ENCODE measurements around the gene TRIM63.

The TRIM63 gene

GRCh38 chr1:26079178-26079563, 11.7 kb upstream of the TRIM63 start:
- H3K4me3 ChIP-seq (replicated peaks in 1 of 2; ENCODE audit: low read depth in 2 of 2, low read length in 2 of 2): no peak overlapping the region
- TF ChIP-seq CTCF (IDR thresholded peaks at IDR 0.05; ENCODE audit: low read depth, low read length): no peak
- no peak for DNase-seq (ENCODE audit: low read depth in 2 of 2)

GRCh38 chr1:26078286-26079177, 11.1 kb upstream of the TRIM63 start:
- no peak for DNase-seq (ENCODE audit: low read depth in 2 of 2)
- no peak for TF ChIP-seq CTCF (IDR thresholded peaks at IDR 0.05; ENCODE audit: low read depth, low read length)
- no peak overlapping the region for H3K4me3 ChIP-seq (replicated peaks in 1 of 2; ENCODE audit: low read depth in 2 of 2, low read length in 2 of 2)

GRCh38 chr1:26077524-26077923, 10.1 kb upstream of the TRIM63 start:
- no peak for TF ChIP-seq CTCF (IDR thresholded peaks at IDR 0.05; ENCODE audit: low read depth, low read length)
- H3K4me3 ChIP-seq (replicated peaks in 1 of 2; ENCODE audit: low read depth in 2 of 2, low read length in 2 of 2): no peak overlapping the region
- no peak for DNase-seq (ENCODE audit: low read depth in 2 of 2)

- no peak for TF ChIP-seq CTCF (IDR thresholded peaks at IDR 0.05; ENCODE audit: low read depth, low read length)
- DNase-seq (ENCODE audit: low read depth in 2 of 2): no peak
- no peak overlapping the region for H3K4me3 ChIP-seq (replicated peaks in 1 of 2; ENCODE audit: low read depth in 2 of 2, low read length in 2 of 2)
Measured at GRCh38 chr1:26075421-26076144, 8.2 kb upstream of the TRIM63 start.

GRCh38 chr1:26072305-26072704, 4.9 kb upstream of the TRIM63 start:
- DNase-seq (ENCODE audit: low read depth in 2 of 2): no peak
- no peak overlapping the region for H3K4me3 ChIP-seq (replicated peaks in 1 of 2; ENCODE audit: low read depth in 2 of 2, low read length in 2 of 2)
- no peak for TF ChIP-seq CTCF (IDR thresholded peaks at IDR 0.05; ENCODE audit: low read depth, low read length)

- H3K4me3 ChIP-seq (replicated peaks in 1 of 2; ENCODE audit: low read depth in 2 of 2, low read length in 2 of 2): no peak overlapping the region
- TF ChIP-seq CTCF (IDR thresholded peaks at IDR 0.05; ENCODE audit: low read depth, low read length): no peak
- no peak for DNase-seq (ENCODE audit: low read depth in 2 of 2)
Measured at GRCh38 chr1:26070963-26071342, 3.5 kb upstream of the TRIM63 start.

Measured in cardiac fibroblast (primary cell).